ENCODE data around the gene RPS21.

DNA sequence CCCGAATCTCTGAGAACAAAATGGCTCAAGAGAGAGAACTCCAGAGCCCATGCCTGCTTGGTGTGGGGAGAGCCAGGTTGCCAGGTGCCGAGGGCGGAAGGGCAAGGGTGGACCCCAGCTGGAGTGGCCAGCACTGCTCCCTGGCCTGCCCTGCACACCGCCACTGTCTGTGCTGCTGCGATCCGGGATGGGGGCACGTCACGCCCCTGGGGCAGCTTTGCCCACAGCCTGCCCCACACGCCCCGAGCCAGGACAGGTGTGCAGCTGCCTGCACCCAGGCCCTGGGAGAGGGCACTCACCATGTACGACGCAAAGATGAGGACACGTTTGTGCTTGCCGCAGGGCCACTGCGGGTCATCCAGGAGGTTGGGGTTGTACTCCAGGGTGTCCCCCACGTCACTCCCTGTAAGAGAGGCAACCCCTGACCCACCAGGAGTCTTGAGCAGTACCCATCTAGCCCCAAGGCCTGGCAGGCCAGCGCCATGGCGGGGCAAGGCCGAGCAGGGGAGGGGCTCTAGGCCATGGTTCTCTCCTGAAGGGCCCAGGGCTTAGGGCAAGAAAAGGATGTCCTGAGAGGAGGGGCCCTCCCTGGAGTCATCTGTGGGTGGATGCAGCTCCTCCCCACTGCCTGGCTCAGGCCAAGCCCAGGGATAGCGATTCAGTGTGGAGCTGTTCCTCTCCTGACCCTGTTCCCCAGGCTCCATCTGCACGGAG, 5.9 kb downstream of the RPS21 start:
- TF ChIP-seq, protein P1, sequence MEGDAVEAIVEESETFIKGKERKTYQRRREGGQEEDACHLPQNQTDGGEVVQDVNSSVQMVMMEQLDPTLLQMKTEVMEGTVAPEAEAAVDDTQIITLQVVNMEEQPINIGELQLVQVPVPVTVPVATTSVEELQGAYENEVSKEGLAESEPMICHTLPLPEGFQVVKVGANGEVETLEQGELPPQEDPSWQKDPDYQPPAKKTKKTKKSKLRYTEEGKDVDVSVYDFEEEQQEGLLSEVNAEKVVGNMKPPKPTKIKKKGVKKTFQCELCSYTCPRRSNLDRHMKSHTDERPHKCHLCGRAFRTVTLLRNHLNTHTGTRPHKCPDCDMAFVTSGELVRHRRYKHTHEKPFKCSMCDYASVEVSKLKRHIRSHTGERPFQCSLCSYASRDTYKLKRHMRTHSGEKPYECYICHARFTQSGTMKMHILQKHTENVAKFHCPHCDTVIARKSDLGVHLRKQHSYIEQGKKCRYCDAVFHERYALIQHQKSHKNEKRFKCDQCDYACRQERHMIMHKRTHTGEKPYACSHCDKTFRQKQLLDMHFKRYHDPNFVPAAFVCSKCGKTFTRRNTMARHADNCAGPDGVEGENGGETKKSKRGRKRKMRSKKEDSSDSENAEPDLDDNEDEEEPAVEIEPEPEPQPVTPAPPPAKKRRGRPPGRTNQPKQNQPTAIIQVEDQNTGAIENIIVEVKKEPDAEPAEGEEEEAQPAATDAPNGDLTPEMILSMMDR (conservative IDR thresholded peaks at IDR 0.05; ENCODE audit: low read length) = no peak
- no peak for TF ChIP-seq EZH2phosphoT487 (IDR thresholded peaks at IDR 0.05; ENCODE audit: borderline replicate concordance)

All from Loucy (cell line).